ENCODE measurements around the gene SLC66A2.
"Not testable (repeated sequence)": the region's sequence is repeated elsewhere in the genome, so short reads cannot be mapped to it uniquely, and the experiment has no call there.

The SLC66A2 gene

GRCh38 chr18:79951545-79952455, at the start of gene SLC66A2:
SLC66A2 (minus strand) TSS chr18:79951653; CDS start chr18:79950926, 727 bp downstream.
- Mint-ChIP-seq H3K27ac (ENCODE audit: low read depth) (peak within 1 kb of the TSS; percentile 79), H3K27me3 (no peaks in the 10 kb centered on the region), H3K9me3 (no peaks in the 10 kb centered on the region), H3K4me3 (peak within 1 kb of the TSS; percentile 81), H3K36me3 (ENCODE audit: insufficient read depth) (peaks cover 15% of the 10 kb centered on the region), H3K4me1 (peaks cover 22% of the 10 kb centered on the region)
- ATAC-seq (replicated peaks; ENCODE audit: extremely low read depth, poor library complexity, severe bottlenecking) (peak; percentile 95), DNase-seq (ENCODE audit: low spot score in 2 of 2) (peak; percentile 84 to 96)

DNA sequence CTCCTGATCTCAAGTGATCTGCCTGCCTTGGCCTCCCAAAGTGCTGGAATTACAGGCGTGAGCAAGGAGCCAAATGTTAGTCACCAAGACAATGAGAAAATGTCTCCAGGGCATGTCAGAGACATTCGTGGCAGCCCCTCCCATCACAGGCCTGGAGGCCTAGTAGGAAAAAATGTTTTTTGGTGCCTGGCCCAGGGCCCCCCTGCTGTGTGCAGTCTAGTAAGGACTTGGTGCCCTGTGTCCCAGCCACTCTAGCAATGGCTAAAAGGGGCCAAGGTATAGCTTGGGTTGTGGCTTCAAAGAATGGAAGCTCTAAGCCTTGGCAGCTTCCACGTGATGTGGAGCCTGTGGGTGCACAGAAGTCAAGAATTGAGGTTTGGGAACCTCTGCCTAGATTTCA, 49.4 kb upstream of the SLC66A2 start:
- H3K4me3 Mint-ChIP-seq = no peak overlapping the region
- no peak overlapping the region for H3K27ac Mint-ChIP-seq (ENCODE audit: low read depth)
- no peaks in the 10 kb centered on the region for H3K36me3 Mint-ChIP-seq (ENCODE audit: insufficient read depth)
- H3K9me3 Mint-ChIP-seq = peaks cover 8% of the 10 kb centered on the region
- no peaks in the 10 kb centered on the region for H3K4me1 Mint-ChIP-seq
- no peak for DNase-seq (ENCODE audit: low spot score in 2 of 2)
- H3K27me3 Mint-ChIP-seq = no peaks in the 10 kb centered on the region
- ATAC-seq (replicated peaks; ENCODE audit: extremely low read depth, poor library complexity, severe bottlenecking) = no peak

- ATAC-seq (replicated peaks; ENCODE audit: extremely low read depth, poor library complexity, severe bottlenecking); DNase-seq (ENCODE audit: low spot score in 2 of 2); H3K4me1 Mint-ChIP-seq; H3K9me3 Mint-ChIP-seq; H3K27ac Mint-ChIP-seq (ENCODE audit: low read depth); H3K4me3 Mint-ChIP-seq; H3K27me3 Mint-ChIP-seq; H3K36me3 Mint-ChIP-seq (ENCODE audit: insufficient read depth): not testable (repeated sequence)
Observed at GRCh38 chr18:79999701-80000100, 48.2 kb upstream of the SLC66A2 start.

DNA sequence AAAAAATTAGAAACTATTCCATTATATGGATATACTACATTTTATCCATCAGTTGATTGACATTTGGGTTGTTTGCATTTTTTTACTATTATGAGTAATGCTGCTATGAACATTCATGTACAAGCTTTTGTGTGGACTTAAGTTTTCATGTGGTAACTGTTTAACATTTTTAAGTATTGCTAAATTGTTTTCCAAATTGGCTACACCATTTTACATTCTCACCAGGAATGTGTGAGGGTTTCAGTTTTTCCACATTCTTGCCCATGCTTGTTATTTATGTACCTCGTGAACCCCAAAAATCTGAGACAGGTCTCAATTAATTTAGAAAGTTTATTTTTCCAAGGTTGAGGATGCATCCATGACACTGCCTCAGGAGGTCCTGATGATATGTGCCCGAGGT, 40.0 kb upstream of the SLC66A2 start:
- H3K27ac Mint-ChIP-seq (ENCODE audit: low read depth) = no peak overlapping the region
- DNase-seq (ENCODE audit: low spot score in 2 of 2) (no peak), ATAC-seq (replicated peaks; ENCODE audit: extremely low read depth, poor library complexity, severe bottlenecking) (no peak)
- H3K9me3 Mint-ChIP-seq = no peaks in the 10 kb centered on the region
- no peak overlapping the region for H3K4me3 Mint-ChIP-seq
- peaks cover 9% of the 10 kb centered on the region for H3K36me3 Mint-ChIP-seq (ENCODE audit: insufficient read depth)
- H3K27me3 Mint-ChIP-seq = peaks cover 20% of the 10 kb centered on the region
- peaks cover 22% of the 10 kb centered on the region for H3K4me1 Mint-ChIP-seq

DNA sequence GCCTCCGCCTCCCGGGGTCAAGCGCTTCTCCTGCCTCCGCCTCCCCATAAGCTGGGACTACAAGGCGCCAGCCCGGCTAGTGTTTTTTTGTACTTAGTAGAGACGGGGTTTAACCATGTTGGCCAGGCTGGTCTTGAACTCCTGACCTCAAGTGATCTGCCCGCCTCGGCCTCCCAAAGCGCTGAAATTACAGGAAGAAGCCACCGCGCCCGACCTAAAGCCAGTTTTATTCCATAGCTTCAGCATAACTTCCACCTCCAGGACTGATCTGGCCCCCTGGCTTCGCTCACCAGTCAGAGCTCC, 37.7 kb upstream of the SLC66A2 start:
- H3K4me1 Mint-ChIP-seq = peaks cover 38% of the 10 kb centered on the region
- DNase-seq (ENCODE audit: low spot score in 2 of 2) = no peak
- no peaks in the 10 kb centered on the region for H3K9me3 Mint-ChIP-seq
- no peak for ATAC-seq (replicated peaks; ENCODE audit: extremely low read depth, poor library complexity, severe bottlenecking)
- H3K27ac Mint-ChIP-seq (ENCODE audit: low read depth) = peak overlapping the region; percentile 92
- peaks cover 19% of the 10 kb centered on the region for H3K36me3 Mint-ChIP-seq (ENCODE audit: insufficient read depth)
- H3K27me3 Mint-ChIP-seq = peaks cover 11% of the 10 kb centered on the region
- peak overlapping the region; percentile 86 for H3K4me3 Mint-ChIP-seq

- Mint-ChIP-seq H3K4me1 (peaks cover 44% of the 10 kb centered on the region), H3K27me3 (peaks cover 7% of the 10 kb centered on the region), H3K36me3 (ENCODE audit: insufficient read depth) (peaks cover 23% of the 10 kb centered on the region), H3K27ac (ENCODE audit: low read depth) (peak within 1 kb of the TSS; percentile 92), H3K4me3 (peak within 1 kb of the TSS; percentile 86), H3K9me3 (no peaks in the 10 kb centered on the region)
- peak; percentile 93 for ATAC-seq (replicated peaks; ENCODE audit: extremely low read depth, poor library complexity, severe bottlenecking)
- peak; percentile 67 to 71 for DNase-seq (ENCODE audit: low spot score in 2 of 2)
Observed at GRCh38 chr18:79988451-79989194, 37.2 kb upstream of the SLC66A2 start, which contains the start of gene TXNL4A. TXNL4A (minus strand) TSS chr18:79988563; CDS start chr18:79988392, 171 bp downstream.

DNA sequence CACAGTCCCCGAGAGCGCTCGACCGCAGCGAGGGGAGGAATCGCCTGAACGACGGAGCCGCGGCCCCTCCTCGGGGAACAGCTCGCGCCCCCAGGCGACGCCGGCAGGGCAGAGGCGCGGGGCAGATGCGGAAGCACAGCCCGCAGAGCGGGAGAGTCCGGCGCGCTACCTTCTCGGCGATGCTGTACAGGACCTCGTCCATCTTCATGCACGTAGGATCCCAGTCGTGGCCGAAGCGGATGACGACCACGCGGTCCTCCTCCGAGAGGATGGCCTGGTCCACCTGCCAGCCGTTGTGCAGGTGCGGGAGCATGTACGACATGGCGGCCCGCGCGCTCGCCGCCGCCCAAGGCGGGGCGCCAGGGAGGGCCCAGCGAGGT, 36.6 kb upstream of the SLC66A2 start:
- peak; percentile 67 for ATAC-seq (replicated peaks; ENCODE audit: extremely low read depth, poor library complexity, severe bottlenecking)
- Mint-ChIP-seq H3K4me3 (peak overlapping the region; percentile 86), H3K9me3 (no peaks in the 10 kb centered on the region), H3K4me1 (peaks cover 49% of the 10 kb centered on the region), H3K27ac (ENCODE audit: low read depth) (peak overlapping the region; percentile 92), H3K27me3 (peaks cover 2% of the 10 kb centered on the region), H3K36me3 (ENCODE audit: insufficient read depth) (peaks cover 25% of the 10 kb centered on the region)
- DNase-seq (ENCODE audit: low spot score in 2 of 2) = peak; percentile 44 to 48

DNA sequence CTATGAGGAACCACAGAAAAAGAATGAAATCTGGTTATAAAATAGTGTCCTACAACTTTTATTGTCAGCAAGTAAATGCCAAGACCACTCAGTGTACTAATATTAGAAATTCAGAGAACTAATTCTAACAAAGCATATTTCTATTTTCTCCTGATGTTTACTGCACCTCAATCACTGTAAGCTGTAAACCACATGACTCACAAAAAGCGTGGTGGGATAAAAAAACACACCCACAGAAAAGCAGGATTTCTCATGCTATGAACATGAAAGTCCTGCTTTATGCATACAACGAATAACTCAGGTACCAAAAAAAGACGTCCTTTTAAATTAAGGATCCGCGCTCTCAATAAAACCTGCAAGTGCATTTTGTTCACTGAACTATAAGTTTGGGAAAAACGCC, 36.1 kb upstream of the SLC66A2 start:
- Mint-ChIP-seq H3K4me3 (peak overlapping the region; percentile 86), H3K9me3 (no peaks in the 10 kb centered on the region), H3K36me3 (ENCODE audit: insufficient read depth) (peaks cover 25% of the 10 kb centered on the region), H3K27ac (ENCODE audit: low read depth) (peak overlapping the region; percentile 92), H3K27me3 (no peaks in the 10 kb centered on the region), H3K4me1 (peaks cover 52% of the 10 kb centered on the region)
- ATAC-seq (replicated peaks; ENCODE audit: extremely low read depth, poor library complexity, severe bottlenecking) (no peak), DNase-seq (ENCODE audit: low spot score in 2 of 2) (no peak)

DNA sequence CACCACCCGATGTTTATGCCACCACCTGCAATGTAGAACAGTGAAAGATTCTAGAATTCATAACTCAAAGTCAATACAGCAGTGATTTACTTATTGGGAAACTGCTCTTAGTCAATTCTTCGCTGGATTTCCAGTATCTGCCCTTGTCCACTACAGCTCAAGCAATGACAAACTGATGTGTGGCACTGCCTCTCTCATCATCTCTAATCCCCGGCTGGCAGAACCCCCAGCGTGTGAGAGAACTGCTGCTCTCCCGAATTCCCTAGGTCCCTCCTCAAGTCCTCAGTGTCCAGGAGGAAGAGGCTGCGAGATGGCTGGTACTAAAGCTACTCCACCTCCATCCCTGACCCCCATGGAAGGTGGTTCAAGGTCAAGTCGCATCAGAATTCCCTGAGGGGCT, 35.3 kb upstream of the SLC66A2 start:
- H3K27ac Mint-ChIP-seq (ENCODE audit: low read depth) = peak overlapping the region; percentile 53
- no peaks in the 10 kb centered on the region for H3K9me3 Mint-ChIP-seq
- DNase-seq (ENCODE audit: low spot score in 2 of 2) = no peak

DNA sequence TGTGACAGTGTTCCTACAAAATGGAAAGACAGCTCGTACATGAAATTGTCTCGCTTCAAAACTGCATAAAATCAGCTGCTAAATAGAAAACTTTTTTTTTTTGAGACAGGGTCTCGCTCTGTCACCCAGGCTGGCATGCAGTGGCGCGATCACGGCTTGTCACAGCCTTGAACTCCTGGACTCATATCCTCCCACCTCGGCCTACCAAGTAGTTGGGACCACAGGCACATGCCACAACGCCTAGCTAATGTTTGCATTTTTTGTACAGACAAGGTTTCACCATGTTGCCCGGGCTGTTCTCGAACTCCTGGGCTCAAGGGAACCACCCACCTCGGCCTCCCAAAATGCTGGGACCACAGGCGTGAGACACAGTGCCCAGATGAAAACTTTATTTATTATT, 33.7 kb upstream of the SLC66A2 start:
- DNase-seq (ENCODE audit: low spot score in 2 of 2) (no peak), ATAC-seq (replicated peaks; ENCODE audit: extremely low read depth, poor library complexity, severe bottlenecking) (no peak)
- Mint-ChIP-seq H3K36me3 (ENCODE audit: insufficient read depth) (peaks cover 27% of the 10 kb centered on the region), H3K9me3 (no peaks in the 10 kb centered on the region), H3K4me1 (peaks cover 64% of the 10 kb centered on the region), H3K27me3 (no peaks in the 10 kb centered on the region), H3K4me3 (no peak overlapping the region), H3K27ac (ENCODE audit: low read depth) (no peak overlapping the region)

More for the DNA sequence above, 35.3 kb upstream of the SLC66A2 start:
- ATAC-seq (replicated peaks; ENCODE audit: extremely low read depth, poor library complexity, severe bottlenecking) = no peak
- Mint-ChIP-seq H3K4me1 (peaks cover 60% of the 10 kb centered on the region), H3K36me3 (ENCODE audit: insufficient read depth) (peaks cover 27% of the 10 kb centered on the region), H3K27me3 (no peaks in the 10 kb centered on the region), H3K4me3 (peak overlapping the region; percentile 86)

GRCh38 chr18:79983793-79984192, 32.3 kb upstream of the SLC66A2 start:
- no peak for DNase-seq (ENCODE audit: low spot score in 2 of 2)
- peaks cover 30% of the 10 kb centered on the region for H3K36me3 Mint-ChIP-seq (ENCODE audit: insufficient read depth)
- peak overlapping the region; percentile 27 for H3K27ac Mint-ChIP-seq (ENCODE audit: low read depth)
- H3K27me3 Mint-ChIP-seq = no peaks in the 10 kb centered on the region
- H3K4me3 Mint-ChIP-seq = peak overlapping the region; percentile 39
- H3K9me3 Mint-ChIP-seq = no peaks in the 10 kb centered on the region
- peak; percentile 38 for ATAC-seq (replicated peaks; ENCODE audit: extremely low read depth, poor library complexity, severe bottlenecking)
- peaks cover 66% of the 10 kb centered on the region for H3K4me1 Mint-ChIP-seq

- peaks cover 27% of the 10 kb centered on the region for H3K36me3 Mint-ChIP-seq (ENCODE audit: insufficient read depth)
- H3K9me3 Mint-ChIP-seq = no peaks in the 10 kb centered on the region
- H3K4me1 Mint-ChIP-seq = peaks cover 63% of the 10 kb centered on the region
- H3K4me3 Mint-ChIP-seq = peak overlapping the region; percentile 38
- H3K27me3 Mint-ChIP-seq = no peaks in the 10 kb centered on the region
- no peak overlapping the region for H3K27ac Mint-ChIP-seq (ENCODE audit: low read depth)
- ATAC-seq (replicated peaks; ENCODE audit: extremely low read depth, poor library complexity, severe bottlenecking) (no peak), DNase-seq (ENCODE audit: low spot score in 2 of 2) (no peak)
Observed at GRCh38 chr18:79983253-79983652, 31.8 kb upstream of the SLC66A2 start.

DNA sequence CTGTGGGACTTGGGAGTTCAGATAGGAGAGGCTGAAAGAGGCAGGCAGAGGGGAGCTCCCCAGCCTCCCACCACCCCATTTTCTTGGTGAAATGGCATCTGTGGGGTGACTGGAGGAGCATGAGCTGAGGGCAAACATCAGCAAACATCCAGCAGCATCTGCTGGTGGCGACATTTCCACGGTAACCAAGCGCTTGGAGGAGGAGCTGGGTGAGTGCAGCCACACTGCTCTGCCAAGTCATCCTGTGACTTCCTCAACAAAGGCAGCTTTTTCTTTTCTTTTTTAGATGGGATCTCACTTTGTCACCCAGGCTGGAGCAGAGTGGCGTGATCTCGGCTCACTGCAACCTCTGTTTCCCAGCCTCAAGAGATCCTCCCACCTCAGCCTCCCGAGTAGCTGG, 31.3 kb upstream of the SLC66A2 start:
- DNase-seq (ENCODE audit: low spot score in 2 of 2) (no peak), ATAC-seq (replicated peaks; ENCODE audit: extremely low read depth, poor library complexity, severe bottlenecking) (peak; percentile 33)
- no peaks in the 10 kb centered on the region for H3K27me3 Mint-ChIP-seq
- peak overlapping the region; percentile 38 for H3K4me3 Mint-ChIP-seq
- peaks cover 29% of the 10 kb centered on the region for H3K36me3 Mint-ChIP-seq (ENCODE audit: insufficient read depth)
- peak overlapping the region; percentile 32 for H3K27ac Mint-ChIP-seq (ENCODE audit: low read depth)
- no peaks in the 10 kb centered on the region for H3K9me3 Mint-ChIP-seq
- H3K4me1 Mint-ChIP-seq = peaks cover 67% of the 10 kb centered on the region

All from central memory CD8-positive, alpha-beta T cell (primary cell).